Measurements from ENCODE around the gene FRY. TPM values are rescaled to one million over a fixed set of nuclear protein-coding genes. Genes with fewer than 3 reads are reported as not detected.

Gene FRY
- total RNA-seq, 3 donors from 2014 or later = 9.2 to 38.5 (median 10.5) TPM

- intact Hi-C loops (cut with DNase I, micrococcal nuclease) = no loop called here
- Histone ChIP-seq H3K4me1 (ENCODE audit: low read depth) (no peaks in the 10 kb centered on the region), H3K4me3 (no peak overlapping the region), H3K36me3 (ENCODE audit: low read depth) (no peaks in the 10 kb centered on the region), H3K9me3 (no peaks in the 10 kb centered on the region)
- DNase-seq (no peak), ATAC-seq (no peak)
- TF ChIP-seq CTCF (IDR thresholded peaks at IDR 0.05) = no peak
These were observed 254.0 kb downstream of the FRY start for GRCh38 chr13:32285633-32285965.

DNA sequence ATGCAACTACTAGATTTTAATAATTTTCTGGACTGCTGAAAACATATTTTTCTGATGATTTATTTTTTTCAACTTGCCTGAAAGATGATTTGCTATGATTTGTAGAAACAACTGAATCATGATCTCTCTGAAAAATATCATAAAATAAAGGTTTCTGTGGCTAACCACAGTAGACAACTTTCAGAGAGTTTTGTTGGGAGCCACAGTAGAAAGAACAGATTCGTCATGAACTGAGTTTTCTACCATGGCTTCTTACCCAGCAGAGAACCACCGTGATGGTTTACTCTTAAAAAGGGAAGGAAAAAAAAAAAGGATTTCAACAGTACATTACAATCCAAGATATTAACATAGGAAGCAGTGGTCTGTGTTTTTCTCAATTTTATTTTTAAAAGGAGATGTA, 265.6 kb downstream of the FRY start:
- Histone ChIP-seq H3K4me1 (ENCODE audit: low read depth) (no peaks in the 10 kb centered on the region), H3K36me3 (ENCODE audit: low read depth) (no peaks in the 10 kb centered on the region), H3K4me3 (no peak overlapping the region), H3K9me3 (no peaks in the 10 kb centered on the region)
- intact Hi-C loops (cut with DNase I, micrococcal nuclease) = loop anchor here in 1 of 2 donors (10.0 kb wide), 1 partner anchor 272 kb away; no protein-coding TSS in a partner anchor
- no peak for TF ChIP-seq CTCF (IDR thresholded peaks at IDR 0.05)
- no peak for ATAC-seq
- no peak for DNase-seq

DNA sequence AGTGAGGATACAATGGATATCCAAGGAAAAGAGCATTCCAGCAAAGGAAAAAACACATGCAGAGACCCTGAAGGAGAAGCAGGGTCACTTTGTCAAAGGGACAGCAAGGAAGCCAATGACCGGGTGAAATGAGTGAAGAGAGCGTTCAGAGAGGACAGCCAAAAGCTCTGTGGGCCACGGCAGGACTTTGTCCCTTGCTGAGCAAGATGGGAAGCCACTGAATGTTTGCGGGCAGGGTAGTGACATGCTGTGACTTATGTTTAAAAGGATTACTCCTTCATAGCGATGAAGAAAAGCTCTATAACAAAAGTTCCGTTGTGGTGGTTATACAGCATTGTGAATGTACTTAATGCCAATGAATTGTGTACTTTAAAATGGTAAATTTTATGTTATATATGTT, 267.1 kb downstream of the FRY start:
- ATAC-seq (no peak), DNase-seq (no peak)
- TF ChIP-seq CTCF (IDR thresholded peaks at IDR 0.05) = no peak
- Histone ChIP-seq H3K9me3 (no peaks in the 10 kb centered on the region), H3K4me1 (ENCODE audit: low read depth) (no peaks in the 10 kb centered on the region), H3K36me3 (ENCODE audit: low read depth) (no peaks in the 10 kb centered on the region), H3K4me3 (no peak overlapping the region)
- intact Hi-C loops (cut with DNase I, micrococcal nuclease) = loop anchor here in 1 of 2 donors (10.0 kb wide), 1 partner anchor 274 kb away; no protein-coding TSS in a partner anchor

DNA sequence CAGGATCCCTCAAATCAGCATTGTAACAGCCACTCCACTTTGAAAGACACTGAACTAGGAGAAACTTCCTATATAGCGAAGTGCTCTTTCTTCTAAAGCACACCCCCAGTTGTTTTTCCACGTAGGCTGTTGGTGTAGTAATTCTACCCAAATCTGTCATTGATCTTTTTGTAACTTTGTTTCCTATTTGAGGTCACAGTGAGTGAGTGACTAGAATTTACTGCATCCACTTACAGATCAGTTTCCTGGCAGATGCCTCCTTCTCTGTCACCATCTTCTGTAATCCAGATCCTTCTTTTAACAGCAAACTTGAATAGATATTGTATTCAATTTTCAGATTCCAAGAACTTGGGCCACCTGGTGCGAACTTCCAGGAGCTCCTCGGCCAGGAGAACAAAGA, 268.3 kb downstream of the FRY start:
- no peak for DNase-seq
- intact Hi-C loops (cut with DNase I, micrococcal nuclease) = loop anchor here in 1 of 2 donors (10.0 kb wide), 1 partner anchor 275 kb away; no protein-coding TSS in a partner anchor
- Histone ChIP-seq H3K36me3 (ENCODE audit: low read depth) (no peaks in the 10 kb centered on the region), H3K9me3 (no peaks in the 10 kb centered on the region), H3K4me1 (ENCODE audit: low read depth) (no peaks in the 10 kb centered on the region), H3K4me3 (no peak overlapping the region)
- no peak for TF ChIP-seq CTCF (IDR thresholded peaks at IDR 0.05)
- no peak for ATAC-seq

GRCh38 chr13:32300406-32300805, 268.8 kb downstream of the FRY start:
- Histone ChIP-seq H3K9me3 (no peaks in the 10 kb centered on the region), H3K36me3 (ENCODE audit: low read depth) (no peaks in the 10 kb centered on the region), H3K4me1 (ENCODE audit: low read depth) (no peaks in the 10 kb centered on the region), H3K4me3 (no peak overlapping the region)
- ATAC-seq (no peak), DNase-seq (no peak)
- no peak for TF ChIP-seq CTCF (IDR thresholded peaks at IDR 0.05)
- intact Hi-C loops (cut with DNase I, micrococcal nuclease) = no loop called here

- Histone ChIP-seq H3K9me3 (no peaks in the 10 kb centered on the region), H3K4me1 (ENCODE audit: low read depth) (no peaks in the 10 kb centered on the region), H3K4me3 (no peak overlapping the region), H3K36me3 (ENCODE audit: low read depth) (no peaks in the 10 kb centered on the region)
- ATAC-seq (no peak), DNase-seq (no peak)
- intact Hi-C loops (cut with DNase I, micrococcal nuclease) = no loop called here
- no peak for TF ChIP-seq CTCF (IDR thresholded peaks at IDR 0.05)
These were observed 269.3 kb downstream of the FRY start for GRCh38 chr13:32300920-32301319.

Data from mucosa of descending colon (tissue), 3 donors.